GM19467 (cell line): ENCODE data around the gene GAS2.

Source experiments
- ATAC-seq: cut with Tn5 transposase; IDR thresholded peaks from one replicate; pipeline ENCODE4 v1.9.1; 2021; ENCODE audit warnings: mild to moderate bottlenecking, moderate library complexity; ENCODE audit not compliant: unreplicated experiment

GAS2 gene

GRCh38 chr11:22723274-22723673, 56.9 kb downstream of the GAS2 start:
- no peak for ATAC-seq

GRCh38 chr11:22725079-22725478, 58.7 kb downstream of the GAS2 start:
- ATAC-seq: no peak

GRCh38 chr11:22728600-22729389, 62.4 kb downstream of the GAS2 start:
- ATAC-seq: no peak

- ATAC-seq: peak; percentile 58
These were observed 63.9 kb downstream of the GAS2 start for GRCh38 chr11:22730319-22730718.

GRCh38 chr11:22732588-22732987, 66.2 kb downstream of the GAS2 start:
- ATAC-seq: no peak

GRCh38 chr11:22733475-22734248, 67.3 kb downstream of the GAS2 start:
- no peak for ATAC-seq

- ATAC-seq: no peak
These were observed 68.4 kb downstream of the GAS2 start for GRCh38 chr11:22734628-22735345.

- no peak for ATAC-seq
These were observed 75.8 kb downstream of the GAS2 start for GRCh38 chr11:22742157-22742613.

GRCh38 chr11:22749536-22749935, 83.1 kb downstream of the GAS2 start:
- ATAC-seq: no peak

- ATAC-seq: no peak
These were observed 86.5 kb downstream of the GAS2 start for GRCh38 chr11:22752908-22753310.

- no peak for ATAC-seq
These were observed 87.0 kb downstream of the GAS2 start for GRCh38 chr11:22753416-22753815.

GRCh38 chr11:22761066-22761465, 94.7 kb downstream of the GAS2 start:
- no peak for ATAC-seq

- no peak for ATAC-seq
These were observed 96.8 kb downstream of the GAS2 start for GRCh38 chr11:22763166-22763565.

- ATAC-seq: no peak
These were observed 98.3 kb downstream of the GAS2 start for GRCh38 chr11:22764735-22765134.

GRCh38 chr11:22768281-22768680, 101.9 kb downstream of the GAS2 start:
- ATAC-seq: no peak

- no peak for ATAC-seq
These were observed 102.7 kb downstream of the GAS2 start for GRCh38 chr11:22769081-22769480.

GRCh38 chr11:22774716-22775115, 108.3 kb downstream of the GAS2 start:
- peak; percentile 60 for ATAC-seq

- no peak for ATAC-seq
These were observed 108.8 kb downstream of the GAS2 start for GRCh38 chr11:22775248-22775647.

- no peak for ATAC-seq
These were observed 112.2 kb downstream of the GAS2 start for GRCh38 chr11:22778642-22779041.

GRCh38 chr11:22779850-22780249, 113.4 kb downstream of the GAS2 start:
- ATAC-seq: no peak

GRCh38 chr11:22780952-22781593, 114.7 kb downstream of the GAS2 start:
- ATAC-seq: peak; percentile 94
